Hindlimb muscle (tissue), 1 donor: ENCODE measurements around the gene DGCR6. TPM values are rescaled to one million over a fixed set of nuclear protein-coding genes. Genes with fewer than 3 reads are reported as not detected.
"Not testable (repeated sequence)": the region's sequence is repeated elsewhere in the genome, so short reads cannot be mapped to it uniquely, and the experiment has no call there.

Experiments used
- DNase-seq: peaks from one replicate; pipeline ENCODE4 v3.0.0-alpha.2; 2013
- polyA plus RNA-seq: library from polyadenylated mRNA; unstranded; fragments of 120-200 nt; gene quantifications from one replicate; pipeline ENCODE4 v1.2.1, GENCODE V29; 2013; ENCODE audit not compliant: insufficient read length

DGCR6 gene
- polyA plus RNA-seq, 1 donor: 63.4 TPM

- DNase-seq: no peak
These were observed 26.0 kb downstream of the DGCR6 start for GRCh38 chr22:18931905-18932652.

- DNase-seq: no peak
These were observed 27.8 kb downstream of the DGCR6 start for GRCh38 chr22:18933914-18934313.

GRCh38 chr22:18934688-18935087, 28.6 kb downstream of the DGCR6 start:
- DNase-seq: not testable (repeated sequence)

- DNase-seq: no peak
These were observed 29.9 kb downstream of the DGCR6 start, which contains the start of gene PRODH for GRCh38 chr22:18935889-18936529. Gene PRODH (minus strand): TSS chr22:18936293. CDS start chr22:18936287, 6 bp downstream.

- DNase-seq: not testable (repeated sequence)
These were observed 32.6 kb downstream of the DGCR6 start for GRCh38 chr22:18938691-18939090.

- not testable (repeated sequence) for DNase-seq
These were observed 41.0 kb downstream of the DGCR6 start for GRCh38 chr22:18947105-18947504.

- no peak for DNase-seq
These were observed 41.8 kb downstream of the DGCR6 start for GRCh38 chr22:18947905-18948304.

- no peak for DNase-seq
These were observed 44.0 kb downstream of the DGCR6 start for GRCh38 chr22:18950141-18950540.

- DNase-seq: no peak
These were observed 45.9 kb downstream of the DGCR6 start for GRCh38 chr22:18952022-18952421.

- not testable (repeated sequence) for DNase-seq
These were observed 47.0 kb downstream of the DGCR6 start for GRCh38 chr22:18953128-18953527.

- peak; percentile 50 for DNase-seq
These were observed 48.3 kb downstream of the DGCR6 start for GRCh38 chr22:18954303-18954989.

- DNase-seq: no peak
These were observed 49.0 kb downstream of the DGCR6 start for GRCh38 chr22:18954990-18955571.

- DNase-seq: no peak
These were observed 49.6 kb downstream of the DGCR6 start for GRCh38 chr22:18955696-18956095.

- not testable (repeated sequence) for DNase-seq
These were observed 50.2 kb downstream of the DGCR6 start for GRCh38 chr22:18956121-18956895.

GRCh38 chr22:18956956-18957355, 50.8 kb downstream of the DGCR6 start:
- DNase-seq: not testable (repeated sequence)

- DNase-seq: not testable (repeated sequence)
These were observed 51.7 kb downstream of the DGCR6 start for GRCh38 chr22:18957621-18958320.

GRCh38 chr22:18958321-18958705, 52.2 kb downstream of the DGCR6 start:
- DNase-seq: not testable (repeated sequence)

- not testable (repeated sequence) for DNase-seq
These were observed 52.6 kb downstream of the DGCR6 start for GRCh38 chr22:18958738-18959137.

GRCh38 chr22:18959266-18959665, 53.1 kb downstream of the DGCR6 start:
- DNase-seq: not testable (repeated sequence)

GRCh38 chr22:18959741-18960140, 53.6 kb downstream of the DGCR6 start:
- not testable (repeated sequence) for DNase-seq

GRCh38 chr22:18960166-18960820, 54.2 kb downstream of the DGCR6 start:
- DNase-seq: not testable (repeated sequence)
